ENCODE data around the gene LMCD1.

The LMCD1 gene

DNA sequence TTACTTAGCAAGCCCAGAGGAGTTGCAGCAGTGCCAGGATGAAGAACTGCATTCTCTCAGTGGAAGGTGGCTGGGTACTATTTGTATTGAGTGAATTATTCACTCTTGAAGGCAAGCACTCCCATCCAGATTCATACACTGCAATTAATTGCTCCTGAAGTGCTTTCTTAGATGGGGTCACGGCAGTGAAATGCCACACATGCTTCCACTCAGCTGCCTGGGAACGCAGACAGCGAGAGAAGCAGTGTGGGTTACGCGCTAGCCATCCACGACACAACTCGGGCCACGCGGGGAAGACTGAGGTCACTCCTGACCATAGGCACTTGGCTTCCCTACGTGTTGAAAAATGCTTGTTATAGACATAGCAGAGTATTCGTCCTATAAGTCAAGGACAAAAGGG lies 30.8 kb upstream of the LMCD1 start:
- no peaks in the 10 kb centered on the region for H3K4me1 ChIP-seq (ENCODE audit: insufficient read depth, low read length, poor library complexity, severe bottlenecking)
- H2AFZ ChIP-seq (ENCODE audit: low read length): no peak overlapping the region
- no peaks in the 10 kb centered on the region for H3K36me3 ChIP-seq (ENCODE audit: insufficient read depth, low read length)
- H4K20me1 ChIP-seq (ENCODE audit: insufficient read depth, low read length, poor library complexity, severe bottlenecking): no peaks in the 10 kb centered on the region
- H3K79me2 ChIP-seq (ENCODE audit: insufficient read depth, low read length): no peaks in the 10 kb centered on the region
- H3K4me3 ChIP-seq (ENCODE audit: low read length, poor library complexity, severe bottlenecking): no peak overlapping the region
- TF ChIP-seq, protein P1, sequence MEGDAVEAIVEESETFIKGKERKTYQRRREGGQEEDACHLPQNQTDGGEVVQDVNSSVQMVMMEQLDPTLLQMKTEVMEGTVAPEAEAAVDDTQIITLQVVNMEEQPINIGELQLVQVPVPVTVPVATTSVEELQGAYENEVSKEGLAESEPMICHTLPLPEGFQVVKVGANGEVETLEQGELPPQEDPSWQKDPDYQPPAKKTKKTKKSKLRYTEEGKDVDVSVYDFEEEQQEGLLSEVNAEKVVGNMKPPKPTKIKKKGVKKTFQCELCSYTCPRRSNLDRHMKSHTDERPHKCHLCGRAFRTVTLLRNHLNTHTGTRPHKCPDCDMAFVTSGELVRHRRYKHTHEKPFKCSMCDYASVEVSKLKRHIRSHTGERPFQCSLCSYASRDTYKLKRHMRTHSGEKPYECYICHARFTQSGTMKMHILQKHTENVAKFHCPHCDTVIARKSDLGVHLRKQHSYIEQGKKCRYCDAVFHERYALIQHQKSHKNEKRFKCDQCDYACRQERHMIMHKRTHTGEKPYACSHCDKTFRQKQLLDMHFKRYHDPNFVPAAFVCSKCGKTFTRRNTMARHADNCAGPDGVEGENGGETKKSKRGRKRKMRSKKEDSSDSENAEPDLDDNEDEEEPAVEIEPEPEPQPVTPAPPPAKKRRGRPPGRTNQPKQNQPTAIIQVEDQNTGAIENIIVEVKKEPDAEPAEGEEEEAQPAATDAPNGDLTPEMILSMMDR (conservative IDR thresholded peaks at IDR 0.05; ENCODE audit: low read length): no peak
- H3K9me2 ChIP-seq (replicated peaks; ENCODE audit: low read depth, low read length): no peaks in the 10 kb centered on the region
- no peaks in the 10 kb centered on the region for H3K27me3 ChIP-seq (ENCODE audit: insufficient read depth, low read length, poor library complexity, severe bottlenecking)
- H3K9me3 ChIP-seq (ENCODE audit: insufficient read depth, low read depth, low read length): no peaks in the 10 kb centered on the region
- H3F3A ChIP-seq (ENCODE audit: low read depth): no peaks in the 10 kb centered on the region
- H3K4me2 ChIP-seq (ENCODE audit: low read depth, low read length, poor library complexity, severe bottlenecking): no peak overlapping the region
- H3K9ac ChIP-seq (ENCODE audit: low read depth, low read length, poor library complexity, severe bottlenecking): no peak overlapping the region

DNA sequence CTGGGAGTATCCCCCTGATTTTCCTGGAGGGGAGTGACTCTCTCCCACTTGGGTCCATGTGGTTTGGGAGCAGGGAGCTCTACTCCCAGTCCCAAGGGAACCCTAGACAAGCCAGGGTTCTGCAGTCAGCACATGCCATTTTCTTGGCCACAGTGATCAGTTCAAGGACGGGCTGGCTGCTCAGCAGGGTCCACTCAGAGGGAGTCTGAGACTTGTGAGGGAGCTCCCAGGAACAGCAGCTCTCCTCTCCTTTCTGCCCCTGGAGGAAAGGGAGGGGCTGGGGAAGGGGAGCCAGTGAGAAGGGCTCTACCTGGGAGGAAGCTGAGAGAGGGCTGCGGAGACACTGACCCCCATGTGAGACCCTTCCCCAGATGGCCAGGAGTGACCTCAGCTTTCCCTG lies 29.1 kb upstream of the LMCD1 start:
- Histone ChIP-seq H3K79me2 (ENCODE audit: insufficient read depth, low read length) (no peaks in the 10 kb centered on the region), H3K9ac (ENCODE audit: low read depth, low read length, poor library complexity, severe bottlenecking) (no peak overlapping the region), H3K4me2 (ENCODE audit: low read depth, low read length, poor library complexity, severe bottlenecking) (no peak overlapping the region), H3K4me1 (ENCODE audit: insufficient read depth, low read length, poor library complexity, severe bottlenecking) (no peaks in the 10 kb centered on the region), H4K20me1 (ENCODE audit: insufficient read depth, low read length, poor library complexity, severe bottlenecking) (no peaks in the 10 kb centered on the region), H3K9me3 (ENCODE audit: insufficient read depth, low read depth, low read length) (no peaks in the 10 kb centered on the region), H3K9me2 (replicated peaks; ENCODE audit: low read depth, low read length) (no peaks in the 10 kb centered on the region), H3F3A (ENCODE audit: low read depth) (no peaks in the 10 kb centered on the region), H3K27me3 (ENCODE audit: insufficient read depth, low read length, poor library complexity, severe bottlenecking) (no peaks in the 10 kb centered on the region), H2AFZ (ENCODE audit: low read length) (no peak overlapping the region), H3K4me3 (ENCODE audit: low read length, poor library complexity, severe bottlenecking) (no peak overlapping the region), H3K36me3 (ENCODE audit: insufficient read depth, low read length) (no peaks in the 10 kb centered on the region)
- TF ChIP-seq EZH2phosphoT487 (IDR thresholded peaks at IDR 0.05; ENCODE audit: borderline replicate concordance): no peak

DNA sequence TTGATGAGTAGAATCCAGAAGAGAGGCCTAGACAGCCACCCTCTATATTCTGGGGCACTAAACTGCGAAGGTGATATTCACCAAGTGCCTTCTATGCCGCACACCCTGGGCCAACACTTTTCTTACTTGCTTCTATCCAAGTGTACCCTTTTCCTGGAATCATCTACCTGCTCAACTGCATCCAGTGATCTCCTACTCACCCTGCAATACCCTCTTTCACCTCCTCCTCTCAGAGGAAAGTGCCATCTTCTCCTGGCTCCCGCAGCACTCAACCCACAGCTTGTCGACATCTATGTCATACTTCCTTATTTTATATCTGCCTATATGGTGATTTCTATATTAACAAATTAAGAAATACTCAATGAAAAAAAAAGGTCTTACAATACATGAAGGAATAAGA lies 28.6 kb upstream of the LMCD1 start:
- H3K79me2 ChIP-seq (ENCODE audit: insufficient read depth, low read length): no peaks in the 10 kb centered on the region
- no peaks in the 10 kb centered on the region for H3F3A ChIP-seq (ENCODE audit: low read depth)
- no peak for TF ChIP-seq EZH2phosphoT487 (IDR thresholded peaks at IDR 0.05; ENCODE audit: borderline replicate concordance)
- TF ChIP-seq, protein P1 (conservative IDR thresholded peaks at IDR 0.05; ENCODE audit: low read length): no peak
- no peaks in the 10 kb centered on the region for H4K20me1 ChIP-seq (ENCODE audit: insufficient read depth, low read length, poor library complexity, severe bottlenecking)
- H2AFZ ChIP-seq (ENCODE audit: low read length): no peak overlapping the region
- no peak overlapping the region for H3K9ac ChIP-seq (ENCODE audit: low read depth, low read length, poor library complexity, severe bottlenecking)
- no peaks in the 10 kb centered on the region for H3K36me3 ChIP-seq (ENCODE audit: insufficient read depth, low read length)
- H3K4me3 ChIP-seq (ENCODE audit: low read length, poor library complexity, severe bottlenecking): no peak overlapping the region
- H3K9me2 ChIP-seq (replicated peaks; ENCODE audit: low read depth, low read length): no peaks in the 10 kb centered on the region
- no peaks in the 10 kb centered on the region for H3K9me3 ChIP-seq (ENCODE audit: insufficient read depth, low read depth, low read length)
- H3K27me3 ChIP-seq (ENCODE audit: insufficient read depth, low read length, poor library complexity, severe bottlenecking): no peaks in the 10 kb centered on the region
- no peak overlapping the region for H3K4me2 ChIP-seq (ENCODE audit: low read depth, low read length, poor library complexity, severe bottlenecking)
- no peaks in the 10 kb centered on the region for H3K4me1 ChIP-seq (ENCODE audit: insufficient read depth, low read length, poor library complexity, severe bottlenecking)

DNA sequence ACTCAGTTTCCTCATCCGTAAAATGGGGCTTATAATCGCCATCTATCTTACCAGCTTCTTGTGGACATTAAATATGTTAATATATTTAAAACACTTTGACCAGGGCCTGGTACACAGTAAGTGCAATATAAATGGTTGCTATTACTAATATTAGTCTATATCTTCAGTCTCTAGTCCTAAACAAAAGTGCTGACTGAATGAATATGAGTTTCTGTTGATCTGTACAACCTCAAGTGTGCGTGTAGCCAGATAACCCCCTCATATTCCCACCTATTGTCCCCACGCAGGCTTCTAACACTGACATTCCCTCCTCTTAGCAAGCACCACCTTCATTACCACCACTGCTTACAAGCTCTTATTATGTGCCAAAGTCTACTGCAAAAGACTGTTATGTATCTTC lies 27.6 kb upstream of the LMCD1 start:
- Histone ChIP-seq H3K4me1 (ENCODE audit: insufficient read depth, low read length, poor library complexity, severe bottlenecking) (no peaks in the 10 kb centered on the region), H2AFZ (ENCODE audit: low read length) (no peak overlapping the region), H3K9ac (ENCODE audit: low read depth, low read length, poor library complexity, severe bottlenecking) (no peak overlapping the region), H3K36me3 (ENCODE audit: insufficient read depth, low read length) (no peaks in the 10 kb centered on the region), H3K4me2 (ENCODE audit: low read depth, low read length, poor library complexity, severe bottlenecking) (no peak overlapping the region), H3F3A (ENCODE audit: low read depth) (no peaks in the 10 kb centered on the region), H4K20me1 (ENCODE audit: insufficient read depth, low read length, poor library complexity, severe bottlenecking) (no peaks in the 10 kb centered on the region), H3K4me3 (ENCODE audit: low read length, poor library complexity, severe bottlenecking) (no peak overlapping the region), H3K27me3 (ENCODE audit: insufficient read depth, low read length, poor library complexity, severe bottlenecking) (no peaks in the 10 kb centered on the region), H3K9me3 (ENCODE audit: insufficient read depth, low read depth, low read length) (no peaks in the 10 kb centered on the region), H3K9me2 (replicated peaks; ENCODE audit: low read depth, low read length) (no peaks in the 10 kb centered on the region), H3K79me2 (ENCODE audit: insufficient read depth, low read length) (no peaks in the 10 kb centered on the region)
- TF ChIP-seq, protein P1 (conservative IDR thresholded peaks at IDR 0.05; ENCODE audit: low read length): no peak
- no peak for TF ChIP-seq EZH2phosphoT487 (IDR thresholded peaks at IDR 0.05; ENCODE audit: borderline replicate concordance)

Measured in Loucy (cell line).